Suprapubic skin (tissue), 4 donors: ENCODE data around the gene ENPP1.

Experiments
- EP300 ChIP-seq: sonication (generic); formaldehyde crosslinking; IDR thresholded peaks from one replicate; pipeline ENCODE4 v1.6.1; 2017; ENCODE audit warnings: antibody characterized with exemption
- POLR2A ChIP-seq, 2 donors: fragments of 450-650 bp; IDR thresholded peaks; one replicate each; pipeline ENCODE4 v1.6.1; 2017; ENCODE audit warnings: antibody characterized with exemption in 2 of 2, mild to moderate bottlenecking in 2 of 2, moderate library complexity in 2 of 2
- POLR2AphosphoS5 ChIP-seq, 3 donors: sonication (generic); formaldehyde crosslinking; IDR thresholded peaks; one replicate each; pipeline ENCODE4 v1.6.1; 2017; ENCODE audit warnings: antibody characterized with exemption in 3 of 3
- TF ChIP-seq, protein P1 (sequence below), 2 donors: fragments of 200-600 bp in 1 of 2; fragments of 450-650 bp in 1 of 2; sonication (generic) in 1 of 2; IDR thresholded peaks; one replicate each; pipeline ENCODE4 v1.5.1; 2016 to 2019; ENCODE audit warnings: antibody characterized with exemption in 2 of 2, mild to moderate bottlenecking in 1 of 2, moderate library complexity in 1 of 2

DNA sequence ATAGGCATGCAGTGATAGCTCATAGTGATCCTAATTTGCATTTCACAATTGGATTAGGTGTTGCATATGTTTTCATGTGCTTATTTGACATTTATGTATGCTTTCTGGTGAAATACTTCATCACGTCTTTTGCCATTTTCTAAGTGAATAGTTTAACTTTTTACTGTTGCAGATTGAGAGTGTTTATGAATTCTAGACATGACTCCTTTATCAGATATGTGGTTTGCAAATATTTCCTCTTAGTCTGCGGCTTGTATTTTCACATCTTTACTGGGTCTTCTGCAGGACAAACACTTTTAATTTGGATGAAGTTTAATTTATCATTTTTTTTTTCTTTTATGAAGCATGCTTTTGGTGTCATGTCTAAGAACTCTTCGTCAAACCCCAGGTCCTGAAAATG, 104.1 kb downstream of the ENPP1 start:
- TF ChIP-seq, protein P1, sequence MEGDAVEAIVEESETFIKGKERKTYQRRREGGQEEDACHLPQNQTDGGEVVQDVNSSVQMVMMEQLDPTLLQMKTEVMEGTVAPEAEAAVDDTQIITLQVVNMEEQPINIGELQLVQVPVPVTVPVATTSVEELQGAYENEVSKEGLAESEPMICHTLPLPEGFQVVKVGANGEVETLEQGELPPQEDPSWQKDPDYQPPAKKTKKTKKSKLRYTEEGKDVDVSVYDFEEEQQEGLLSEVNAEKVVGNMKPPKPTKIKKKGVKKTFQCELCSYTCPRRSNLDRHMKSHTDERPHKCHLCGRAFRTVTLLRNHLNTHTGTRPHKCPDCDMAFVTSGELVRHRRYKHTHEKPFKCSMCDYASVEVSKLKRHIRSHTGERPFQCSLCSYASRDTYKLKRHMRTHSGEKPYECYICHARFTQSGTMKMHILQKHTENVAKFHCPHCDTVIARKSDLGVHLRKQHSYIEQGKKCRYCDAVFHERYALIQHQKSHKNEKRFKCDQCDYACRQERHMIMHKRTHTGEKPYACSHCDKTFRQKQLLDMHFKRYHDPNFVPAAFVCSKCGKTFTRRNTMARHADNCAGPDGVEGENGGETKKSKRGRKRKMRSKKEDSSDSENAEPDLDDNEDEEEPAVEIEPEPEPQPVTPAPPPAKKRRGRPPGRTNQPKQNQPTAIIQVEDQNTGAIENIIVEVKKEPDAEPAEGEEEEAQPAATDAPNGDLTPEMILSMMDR (IDR thresholded peaks at IDR 0.05), result no peak
- TF ChIP-seq POLR2A (IDR thresholded peaks at IDR 0.05) (no peak), POLR2AphosphoS5 (IDR thresholded peaks at IDR 0.05) (no peak), EP300 (no peak)
